ENCODE results near the gene PCAT7. TPM values are rescaled to one million over a fixed set of nuclear protein-coding genes. Genes with fewer than 3 reads are reported as not detected.

Gene PCAT7
- total RNA-seq, 4 donors from 2014 or later: not detected

DNA sequence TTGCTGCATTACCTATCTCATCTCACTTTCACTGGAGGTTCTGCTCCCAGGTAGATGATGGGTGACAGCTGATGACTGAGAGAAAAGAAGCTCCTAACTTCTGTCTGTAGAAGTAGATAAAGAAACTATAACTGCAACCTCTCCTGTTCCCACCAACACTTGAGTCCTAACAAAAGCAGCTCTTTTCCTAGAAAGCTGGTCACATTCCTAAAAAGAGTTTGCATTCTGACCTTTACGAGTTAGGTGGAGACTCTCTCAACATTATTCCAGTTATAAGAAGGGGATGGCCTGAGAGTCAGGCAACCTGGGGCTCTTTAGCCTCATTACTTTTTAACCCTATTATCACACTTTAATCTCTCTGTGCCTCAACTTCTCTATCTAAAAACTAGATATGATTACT is 8.9 kb upstream of the PCAT7 start:
- TF ChIP-seq POLR2A (IDR thresholded peaks at IDR 0.05) (no peak), CTCF (IDR thresholded peaks at IDR 0.05) (no peak)
- Histone ChIP-seq H3K9me3 (no peaks in the 10 kb centered on the region), H3K4me3 (replicated peaks in 1 of 3) (no peak overlapping the region), H3K4me1 (no peaks in the 10 kb centered on the region), H3K27me3 (no peaks in the 10 kb centered on the region), H3K27ac (no peak overlapping the region), H3K36me3 (no peaks in the 10 kb centered on the region)
- no peak for DNase-seq
- intact Hi-C loops (cut with DNase I): loop anchor here (5.0 kb wide), 1 partner anchor 71 kb away; no protein-coding TSS in a partner anchor
- WGBS, 2 donors: 56 to 62% methylated on average over 1 of the region's 1 CpG

GRCh38 chr9:94553029-94553938 is 1.6 kb upstream of the PCAT7 start:
- Histone ChIP-seq H3K9me3 (no peaks in the 10 kb centered on the region), H3K4me3 (replicated peaks in 1 of 3) (no peak overlapping the region), H3K27ac (no peak overlapping the region), H3K36me3 (no peaks in the 10 kb centered on the region), H3K4me1 (no peaks in the 10 kb centered on the region), H3K27me3 (no peaks in the 10 kb centered on the region)
- TF ChIP-seq POLR2A (IDR thresholded peaks at IDR 0.05) (no peak), CTCF (IDR thresholded peaks at IDR 0.05) (no peak)
- 90 to 92% methylated on average over 27 to 29 of the region's 29 CpGs for WGBS, 2 donors
- intact Hi-C loops (cut with DNase I): no loop called here
- DNase-seq: no peak

GRCh38 chr9:94554078-94554438 is 825 bp upstream of the PCAT7 start:
- 89 to 91% methylated on average over 13 to 16 of the region's 16 CpGs for WGBS, 2 donors
- Histone ChIP-seq H3K27ac (no peak overlapping the region), H3K4me3 (replicated peaks in 1 of 3) (no peak overlapping the region), H3K36me3 (no peaks in the 10 kb centered on the region), H3K9me3 (no peaks in the 10 kb centered on the region), H3K4me1 (no peaks in the 10 kb centered on the region), H3K27me3 (no peaks in the 10 kb centered on the region)
- no peak for TF ChIP-seq POLR2A (IDR thresholded peaks at IDR 0.05)
- TF ChIP-seq CTCF (IDR thresholded peaks at IDR 0.05): no peak
- intact Hi-C loops (cut with DNase I): no loop called here
- DNase-seq: no peak

DNA sequence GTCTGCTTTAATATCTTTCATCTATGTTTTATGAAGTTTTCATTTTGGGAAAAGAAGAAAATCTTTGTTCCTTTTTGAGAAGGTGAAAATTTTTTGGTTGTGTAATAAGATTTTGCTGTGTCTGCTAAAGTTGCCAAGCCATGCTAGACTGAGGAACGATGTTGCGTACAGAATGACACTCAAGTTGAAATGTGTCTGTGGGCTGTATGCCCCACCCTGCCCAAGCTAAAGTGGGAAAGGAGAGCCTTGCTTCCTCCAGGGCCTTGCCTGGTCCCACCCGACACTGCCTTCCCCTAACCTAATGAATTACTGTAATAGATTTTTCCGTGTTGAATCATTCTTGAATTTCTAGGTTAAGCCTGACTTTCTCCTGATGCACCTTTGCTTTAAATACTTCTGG is 2.5 kb downstream of the PCAT7 start:
- no peaks in the 10 kb centered on the region for H3K9me3 ChIP-seq
- H3K4me3 ChIP-seq (replicated peaks in 1 of 3): no peak overlapping the region
- intact Hi-C loops (cut with DNase I): no loop called here
- H3K27ac ChIP-seq: no peak overlapping the region
- TF ChIP-seq POLR2A (IDR thresholded peaks at IDR 0.05) (no peak), CTCF (IDR thresholded peaks at IDR 0.05) (no peak)
- DNase-seq: no peak
- H3K27me3 ChIP-seq: no peaks in the 10 kb centered on the region
- H3K36me3 ChIP-seq: no peaks in the 10 kb centered on the region
- 80 to 88% methylated on average over 4 of the region's 4 CpGs for WGBS, 2 donors
- H3K4me1 ChIP-seq: no peaks in the 10 kb centered on the region

GRCh38 chr9:94560237-94560636 is 5.4 kb downstream of the PCAT7 start:
- intact Hi-C loops (cut with DNase I): no loop called here
- WGBS, 2 donors: 93 to 96% methylated on average over 6 of the region's 6 CpGs
- TF ChIP-seq POLR2A (IDR thresholded peaks at IDR 0.05): no peak
- no peak for TF ChIP-seq CTCF (IDR thresholded peaks at IDR 0.05)

More at GRCh38 chr9:94560237-94560636, 5.4 kb downstream of the PCAT7 start:
- H3K9me3 ChIP-seq: no peaks in the 10 kb centered on the region
- no peaks in the 10 kb centered on the region for H3K4me1 ChIP-seq
- no peaks in the 10 kb centered on the region for H3K36me3 ChIP-seq
- H3K27me3 ChIP-seq: no peaks in the 10 kb centered on the region
- DNase-seq: no peak
- H3K27ac ChIP-seq: no peak overlapping the region
- no peak overlapping the region for H3K4me3 ChIP-seq (replicated peaks in 1 of 3)

Data from thyroid gland (tissue), 4 donors.